Measurements from ENCODE around the gene GPR17.
A peak's percentile ranks its signal among the peaks of the same experiment; 100 is the strongest.

GPR17 gene

DNA sequence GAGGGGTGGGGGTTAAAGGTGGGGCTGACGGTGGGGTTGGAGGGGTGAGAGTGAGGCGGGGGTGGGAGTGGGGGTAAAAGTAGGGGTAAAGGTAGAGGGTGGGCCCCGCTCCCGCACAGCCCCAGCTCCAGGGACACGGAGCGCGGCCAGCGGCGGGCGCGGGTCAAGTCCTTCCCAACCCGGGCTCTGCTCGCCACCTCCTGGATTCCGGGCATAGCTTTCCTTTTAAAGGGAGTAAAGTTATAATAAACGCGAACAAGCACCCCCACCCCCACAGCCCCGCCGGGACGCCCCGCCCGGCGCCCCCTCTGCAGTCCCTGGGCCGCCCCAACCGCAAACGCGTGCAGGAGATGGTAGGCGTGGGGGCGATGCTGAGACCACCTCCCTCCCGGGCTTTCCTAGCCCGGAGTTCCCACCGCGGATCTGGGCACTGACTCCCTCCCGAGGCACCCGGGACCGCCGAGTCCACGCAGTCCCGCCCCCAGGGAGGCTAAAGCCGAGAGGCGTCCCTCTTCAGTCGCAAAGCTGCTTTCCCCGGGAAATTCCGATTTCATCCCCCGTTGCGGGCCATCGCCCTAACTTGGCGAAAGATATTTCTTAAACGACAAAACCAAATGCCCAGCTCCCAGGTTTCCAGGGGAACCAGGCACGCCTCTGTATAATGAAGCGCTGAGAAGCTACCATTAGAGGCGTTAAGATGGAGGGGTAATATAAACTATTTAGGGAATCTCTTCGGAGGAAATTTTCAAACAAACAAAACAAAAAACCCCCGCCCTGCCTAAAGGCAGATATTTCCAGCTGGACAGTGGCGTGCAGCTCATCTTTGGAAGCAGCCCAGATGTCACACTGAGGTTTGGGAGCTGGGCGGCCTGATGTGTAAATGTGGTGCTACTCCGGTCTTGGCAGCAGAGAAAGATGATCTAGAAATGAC, 29.6 kb downstream of the GPR17 start, which contains the start of gene LIMS2:
Gene LIMS2, minus strand, starts transcription at position 200 of the 931 bp plus-strand sequence. CDS start 506 bp downstream, outside the sequence.
- H3K4me3 ChIP-seq (ENCODE audit: low read depth, low read length) = peak within 1 kb of the TSS; percentile 68
- ChIA-PET POLR2A (interaction anchor here (0.7 to 1.0 kb wide), 4 partner anchors 26 to 38 kb away, joined by 3 to 4 read pairs (median 4); partner anchors contain the start of gene SFT2D3), CTCF (interaction anchor here (0.9 to 3.2 kb wide), 8 partner anchors 13 to 196 kb away, joined by 3 to 17 read pairs (median 5); no protein-coding TSS in a partner anchor)
- no peak for DNase-seq (ENCODE audit: low read depth, low spot score)
- TF ChIP-seq, protein P1, sequence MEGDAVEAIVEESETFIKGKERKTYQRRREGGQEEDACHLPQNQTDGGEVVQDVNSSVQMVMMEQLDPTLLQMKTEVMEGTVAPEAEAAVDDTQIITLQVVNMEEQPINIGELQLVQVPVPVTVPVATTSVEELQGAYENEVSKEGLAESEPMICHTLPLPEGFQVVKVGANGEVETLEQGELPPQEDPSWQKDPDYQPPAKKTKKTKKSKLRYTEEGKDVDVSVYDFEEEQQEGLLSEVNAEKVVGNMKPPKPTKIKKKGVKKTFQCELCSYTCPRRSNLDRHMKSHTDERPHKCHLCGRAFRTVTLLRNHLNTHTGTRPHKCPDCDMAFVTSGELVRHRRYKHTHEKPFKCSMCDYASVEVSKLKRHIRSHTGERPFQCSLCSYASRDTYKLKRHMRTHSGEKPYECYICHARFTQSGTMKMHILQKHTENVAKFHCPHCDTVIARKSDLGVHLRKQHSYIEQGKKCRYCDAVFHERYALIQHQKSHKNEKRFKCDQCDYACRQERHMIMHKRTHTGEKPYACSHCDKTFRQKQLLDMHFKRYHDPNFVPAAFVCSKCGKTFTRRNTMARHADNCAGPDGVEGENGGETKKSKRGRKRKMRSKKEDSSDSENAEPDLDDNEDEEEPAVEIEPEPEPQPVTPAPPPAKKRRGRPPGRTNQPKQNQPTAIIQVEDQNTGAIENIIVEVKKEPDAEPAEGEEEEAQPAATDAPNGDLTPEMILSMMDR (IDR thresholded peaks at IDR 0.05; ENCODE audit: insufficient read depth, low read length, missing control alignments) = no peak

DNA sequence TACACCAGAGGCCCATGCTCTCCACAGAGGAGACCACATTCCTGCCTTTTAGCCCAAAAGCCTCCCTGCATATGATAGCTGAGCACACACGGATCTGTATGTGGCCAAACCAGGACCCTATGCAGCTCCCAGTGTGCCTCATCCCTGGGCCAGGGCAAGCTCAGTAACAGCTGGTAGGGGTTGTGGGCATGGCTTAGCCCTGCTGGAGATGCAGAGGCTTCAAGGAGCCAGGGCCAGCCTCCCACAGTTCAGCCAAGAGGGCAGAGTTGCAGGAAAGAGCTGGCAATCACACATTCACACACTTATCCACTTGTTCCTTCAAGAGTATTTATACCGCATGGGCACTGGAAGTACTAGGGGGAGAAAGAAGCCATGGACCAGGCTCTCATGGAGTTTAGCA, 31.0 kb downstream of the GPR17 start:
- TF ChIP-seq, protein P1 (IDR thresholded peaks at IDR 0.05; ENCODE audit: insufficient read depth, low read length, missing control alignments) = no peak
- POLR2A ChIA-PET = interaction anchor here (1.0 kb wide), 1 partner anchor 39 kb away, joined by 4 read pairs; no protein-coding TSS in a partner anchor
- H3K4me3 ChIP-seq (ENCODE audit: low read depth, low read length) = no peak overlapping the region
- no peak for DNase-seq (ENCODE audit: low read depth, low spot score)
- CTCF ChIA-PET = interaction anchor here (1.5 to 3.2 kb wide), 3 partner anchors 20 to 86 kb away, joined by 7 to 17 read pairs (median 9); no protein-coding TSS in a partner anchor

DNA sequence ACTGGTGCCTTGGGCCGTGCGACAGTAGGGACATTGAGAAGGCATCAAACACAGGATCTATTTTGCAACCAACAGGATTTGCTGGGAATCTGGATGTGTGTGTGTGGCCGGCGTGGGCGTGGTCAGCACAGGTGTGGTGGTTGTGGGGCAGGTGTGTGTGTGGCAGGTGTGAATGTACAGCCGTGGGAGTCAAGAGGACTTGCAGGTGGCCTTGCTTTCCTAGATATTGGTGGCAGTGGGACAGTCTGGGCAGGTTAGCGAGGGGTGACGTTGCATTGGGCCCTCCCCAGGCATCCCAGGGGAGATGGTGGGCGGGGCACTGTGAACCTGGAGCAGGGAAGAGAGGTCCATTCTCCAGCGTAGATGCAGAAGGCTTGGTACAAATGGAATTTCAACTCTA, 32.6 kb downstream of the GPR17 start:
- DNase-seq (ENCODE audit: low read depth, low spot score) = no peak
- CTCF ChIA-PET = no interaction called here
- TF ChIP-seq, protein P1 (IDR thresholded peaks at IDR 0.05; ENCODE audit: insufficient read depth, low read length, missing control alignments) = no peak
- POLR2A ChIA-PET = interaction anchor here (0.6 kb wide), 1 partner anchor 89 kb away, joined by 3 read pairs; no protein-coding TSS in a partner anchor
- no peak overlapping the region for H3K4me3 ChIP-seq (ENCODE audit: low read depth, low read length)

DNA sequence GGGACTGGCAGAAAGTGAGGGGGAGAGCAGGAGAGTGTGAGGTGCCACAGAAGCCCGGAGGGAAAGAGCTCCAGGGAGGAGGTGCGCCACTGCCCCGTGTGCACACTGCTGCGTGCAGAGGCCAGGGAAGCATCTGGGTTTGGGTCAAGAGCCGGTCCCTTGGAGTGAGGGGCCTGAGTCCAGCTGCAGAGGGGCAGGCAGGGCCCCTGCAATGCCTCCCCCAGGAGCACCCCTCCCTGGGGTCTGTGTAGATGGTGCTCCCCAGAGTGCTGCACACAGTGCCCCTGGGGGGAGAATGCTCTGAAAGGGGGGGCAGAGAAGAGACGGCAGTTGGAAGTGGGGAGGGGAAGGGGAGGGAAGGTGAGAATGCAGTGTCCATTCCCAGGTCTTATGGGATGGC, 33.0 kb downstream of the GPR17 start:
- ChIA-PET CTCF (no interaction called here), POLR2A (no interaction called here)
- TF ChIP-seq, protein P1 (IDR thresholded peaks at IDR 0.05; ENCODE audit: insufficient read depth, low read length, missing control alignments) = no peak
- H3K4me3 ChIP-seq (ENCODE audit: low read depth, low read length) = no peak overlapping the region
- no peak for DNase-seq (ENCODE audit: low read depth, low spot score)

DNA sequence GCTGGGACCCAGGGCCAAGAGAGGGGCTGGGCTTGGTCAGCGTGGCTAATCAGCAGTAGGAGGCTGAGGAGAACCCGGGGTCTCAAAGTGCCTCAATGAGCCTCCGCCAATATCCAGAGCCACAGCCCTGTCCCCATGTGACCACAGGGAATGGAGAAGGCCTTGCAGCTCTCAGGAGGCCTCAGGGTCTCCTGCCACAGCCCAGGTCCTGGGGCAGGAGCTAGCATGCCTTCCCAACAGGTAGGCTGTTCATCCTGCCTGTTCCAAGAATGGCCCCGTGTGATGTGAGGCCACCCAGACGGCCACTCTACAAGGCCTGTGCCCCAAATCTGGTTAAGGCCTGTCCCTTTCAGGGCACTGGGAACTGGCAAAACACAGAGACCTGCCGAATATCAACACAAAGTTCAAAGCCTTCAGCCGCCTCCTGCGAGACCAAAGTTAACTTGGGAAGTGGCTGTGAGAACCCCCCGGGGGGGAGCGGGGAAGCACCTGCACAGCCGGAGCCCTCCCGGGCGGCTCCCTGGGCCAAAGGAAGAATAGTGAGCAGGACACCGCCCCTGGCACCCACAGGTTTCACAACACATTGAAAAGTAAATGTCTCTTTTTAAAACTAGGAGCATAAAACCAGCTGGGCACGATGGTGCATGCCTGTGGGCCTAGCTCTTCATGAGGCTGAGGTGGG, 33.9 kb downstream of the GPR17 start:
- no peak for DNase-seq (ENCODE audit: low read depth, low spot score)
- POLR2A ChIA-PET = interaction anchor here (1.3 kb wide), 1 partner anchor 22 kb away, joined by 3 read pairs; the partner anchor contains the start of gene SFT2D3
- no peak overlapping the region for H3K4me3 ChIP-seq (ENCODE audit: low read depth, low read length)
- TF ChIP-seq, protein P1 (IDR thresholded peaks at IDR 0.05; ENCODE audit: insufficient read depth, low read length, missing control alignments) = no peak
- CTCF ChIA-PET = interaction anchor here (0.6 to 3.8 kb wide), 3 partner anchors 15 to 200 kb away, joined by 3 to 13 read pairs (median 3); no protein-coding TSS in a partner anchor

Measured in AG04449 (cell line).